Measurements from ENCODE around the gene USP17L20.
"Not testable (repeated sequence)": the region's sequence is repeated elsewhere in the genome, so short reads cannot be mapped to it uniquely, and the experiment has no call there.

DNA sequence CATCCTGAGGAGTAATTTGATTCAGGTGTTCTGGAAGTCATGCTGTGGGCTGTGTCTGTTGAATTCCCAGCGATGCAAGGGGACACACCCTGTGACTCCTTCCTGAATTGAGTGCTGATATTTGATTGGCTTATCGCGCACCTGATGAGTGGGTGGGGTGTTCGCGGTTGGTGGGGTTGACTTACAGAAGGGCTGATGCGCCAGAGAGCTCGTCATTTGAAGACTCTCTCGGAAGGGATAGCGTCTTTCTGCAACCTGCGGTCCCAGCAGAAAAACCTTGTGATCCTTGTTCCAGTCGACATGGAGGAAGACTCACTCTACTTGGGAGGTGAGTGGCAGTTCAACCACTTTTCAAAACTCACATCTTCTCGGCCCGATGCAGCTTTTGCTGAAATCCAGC is 4.8 kb upstream of the USP17L20 start, which contains the start of gene USP17L19:
- TF ChIP-seq, protein P1, sequence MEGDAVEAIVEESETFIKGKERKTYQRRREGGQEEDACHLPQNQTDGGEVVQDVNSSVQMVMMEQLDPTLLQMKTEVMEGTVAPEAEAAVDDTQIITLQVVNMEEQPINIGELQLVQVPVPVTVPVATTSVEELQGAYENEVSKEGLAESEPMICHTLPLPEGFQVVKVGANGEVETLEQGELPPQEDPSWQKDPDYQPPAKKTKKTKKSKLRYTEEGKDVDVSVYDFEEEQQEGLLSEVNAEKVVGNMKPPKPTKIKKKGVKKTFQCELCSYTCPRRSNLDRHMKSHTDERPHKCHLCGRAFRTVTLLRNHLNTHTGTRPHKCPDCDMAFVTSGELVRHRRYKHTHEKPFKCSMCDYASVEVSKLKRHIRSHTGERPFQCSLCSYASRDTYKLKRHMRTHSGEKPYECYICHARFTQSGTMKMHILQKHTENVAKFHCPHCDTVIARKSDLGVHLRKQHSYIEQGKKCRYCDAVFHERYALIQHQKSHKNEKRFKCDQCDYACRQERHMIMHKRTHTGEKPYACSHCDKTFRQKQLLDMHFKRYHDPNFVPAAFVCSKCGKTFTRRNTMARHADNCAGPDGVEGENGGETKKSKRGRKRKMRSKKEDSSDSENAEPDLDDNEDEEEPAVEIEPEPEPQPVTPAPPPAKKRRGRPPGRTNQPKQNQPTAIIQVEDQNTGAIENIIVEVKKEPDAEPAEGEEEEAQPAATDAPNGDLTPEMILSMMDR (IDR thresholded peaks at IDR 0.05), result not testable (repeated sequence)
- TF ChIP-seq EP300, POLR2A, POLR2AphosphoS5 (IDR thresholded peaks at IDR 0.05): not testable (repeated sequence)

Measured in upper lobe of left lung (tissue), 4 donors.